SHP77 treated with DMSO at 0.1 percent for 48 hours (cell line): ENCODE measurements around the gene NXPE4.
"Not testable (repeated sequence)": the region's sequence is repeated elsewhere in the genome, so short reads cannot be mapped to it uniquely, and the experiment has no call there.

Experiments
- DNase-seq: peaks from one replicate; lab custom pipeline; 2025; lab: John Stamatoyannopoulos, UW

The NXPE4 gene

DNA sequence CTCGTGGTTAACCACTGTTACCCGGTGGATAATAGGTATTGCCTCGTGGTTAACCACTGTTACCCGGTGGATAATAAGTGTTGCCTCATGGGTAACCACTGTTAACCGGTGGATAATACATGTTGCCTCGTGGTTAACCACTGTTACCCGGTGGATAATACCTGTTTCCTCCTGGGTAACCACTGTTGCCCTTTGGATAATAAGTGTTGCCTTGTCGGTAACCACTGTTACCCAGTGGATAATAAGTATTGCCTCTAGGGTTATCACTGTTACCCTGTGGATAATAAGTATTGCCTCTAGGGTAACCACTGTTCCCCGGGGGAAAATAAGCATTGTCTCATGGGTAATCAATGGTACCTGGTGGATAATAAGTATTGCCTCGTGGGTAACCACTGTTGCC is 15.0 kb upstream of the NXPE4 start:
- no peak for DNase-seq

DNA sequence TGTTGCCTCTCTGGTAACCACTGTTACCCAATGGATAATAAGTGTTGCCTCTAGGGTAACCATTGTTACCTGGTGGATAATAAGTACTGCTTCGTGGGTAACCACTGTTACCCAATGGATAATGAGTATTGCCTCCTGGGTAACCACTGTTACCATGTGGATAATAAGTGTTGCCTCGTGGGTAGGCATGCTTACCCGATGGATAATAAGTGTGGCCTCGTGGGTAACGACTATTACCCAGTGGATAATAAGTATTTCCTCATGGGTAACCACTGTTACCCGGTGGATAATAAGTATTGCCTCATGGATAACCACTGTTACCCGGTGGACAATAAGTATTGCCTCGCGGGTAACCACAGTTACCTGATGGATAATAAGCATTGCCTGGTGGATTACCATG is 13.8 kb upstream of the NXPE4 start:
- DNase-seq = no peak

DNA sequence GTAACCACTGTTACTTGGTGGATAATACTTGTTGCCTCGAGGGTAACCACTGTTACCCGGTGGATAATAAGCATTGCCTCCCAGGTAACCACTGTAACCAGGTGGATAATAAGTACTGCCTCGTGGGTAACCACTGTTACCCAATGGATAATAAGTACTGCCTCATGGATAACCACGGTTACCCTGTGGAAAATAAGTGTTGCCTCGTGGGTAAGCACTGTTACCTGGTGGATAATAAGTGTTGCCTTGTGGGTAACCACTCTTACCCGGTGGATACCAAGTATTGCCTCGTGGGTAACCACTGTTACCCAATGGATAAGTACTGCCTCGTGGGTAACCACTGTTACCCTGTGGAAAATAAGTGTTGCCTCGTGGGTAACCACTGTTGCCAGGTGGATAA is 13.0 kb upstream of the NXPE4 start:
- DNase-seq = not testable (repeated sequence)

GRCh38 chr11:114607753-114608459 is 12.3 kb upstream of the NXPE4 start:
- DNase-seq = no peak

GRCh38 chr11:114606802-114607075 is 11.2 kb upstream of the NXPE4 start:
- DNase-seq = not testable (repeated sequence)

DNA sequence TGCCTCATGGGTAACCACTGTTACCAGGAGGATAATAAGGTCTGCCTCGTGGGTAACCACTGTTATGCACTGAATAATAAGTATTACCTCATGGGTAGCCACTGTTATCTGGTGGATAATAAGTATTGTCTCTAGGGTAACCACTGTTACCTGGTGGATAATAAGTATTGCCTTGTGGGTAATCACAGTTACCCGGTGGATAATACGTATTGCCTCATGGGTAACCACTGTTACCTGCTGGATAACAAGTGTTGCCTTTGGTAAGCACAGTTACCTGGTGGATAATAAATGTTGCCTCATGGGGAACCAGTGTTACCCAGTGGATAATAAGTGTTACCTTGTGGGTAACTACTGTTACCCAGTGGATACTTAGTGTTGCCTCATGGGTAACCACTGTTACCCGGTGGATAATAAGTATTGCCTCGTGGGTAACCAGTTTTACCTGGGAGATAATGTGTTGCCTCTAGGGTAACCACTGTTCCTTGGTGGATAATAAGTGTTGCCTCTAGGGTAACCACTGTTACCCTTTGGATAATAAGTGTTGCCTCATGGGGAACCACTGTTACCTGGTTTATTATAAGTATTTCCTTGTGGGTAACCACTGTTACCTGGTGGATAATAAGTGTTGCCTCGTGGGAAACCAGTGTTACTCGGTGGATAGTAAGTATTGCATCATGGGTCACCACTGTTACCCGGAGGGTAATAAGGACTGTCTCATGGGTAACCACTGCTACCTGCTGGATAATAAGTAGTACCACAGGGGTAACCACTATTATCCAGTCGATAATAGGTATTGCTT is 10.6 kb upstream of the NXPE4 start:
- no peak for DNase-seq

- DNase-seq = no peak
These were observed 9.8 kb upstream of the NXPE4 start for GRCh38 chr11:114605370-114605769.

DNA sequence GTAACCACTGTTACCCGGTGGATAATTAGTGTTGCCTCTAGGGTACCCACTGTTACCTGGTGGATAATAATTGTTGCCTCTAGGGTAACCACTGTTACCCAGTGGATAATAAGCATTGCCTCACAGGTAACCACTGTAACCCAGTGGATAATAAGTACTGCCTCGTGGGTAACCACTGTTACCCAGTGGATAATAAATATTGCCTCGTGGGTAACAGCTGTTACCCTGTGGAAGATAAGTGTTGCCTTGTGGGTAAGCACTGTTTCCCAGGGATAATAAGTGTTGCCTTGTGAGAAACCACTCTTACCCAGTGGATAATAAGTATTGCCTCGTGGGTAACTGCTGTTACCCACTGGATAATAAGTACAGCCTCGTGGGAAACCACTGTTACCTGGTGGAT is 9.3 kb upstream of the NXPE4 start:
- DNase-seq = no peak

GRCh38 chr11:114604179-114604813 is 8.7 kb upstream of the NXPE4 start:
- no peak for DNase-seq

DNA sequence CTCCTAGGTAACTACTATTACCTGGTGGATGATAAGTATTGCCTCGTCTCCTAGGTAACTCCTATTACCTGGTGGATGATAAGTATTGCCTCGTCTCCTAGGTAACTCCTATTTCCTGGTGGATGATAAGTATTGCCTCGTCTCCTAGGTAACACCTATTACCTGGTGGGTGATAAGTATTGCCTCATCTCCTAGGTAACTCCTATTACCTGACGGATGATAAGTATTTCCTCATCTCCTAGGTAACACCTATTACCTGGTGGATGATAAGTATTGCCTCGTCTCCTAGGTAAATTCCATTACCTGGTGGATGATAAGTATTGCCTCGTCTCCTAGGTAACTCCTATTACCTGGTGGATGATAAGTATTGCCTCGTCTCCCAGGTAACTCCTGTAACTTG is 7.6 kb upstream of the NXPE4 start:
- not testable (repeated sequence) for DNase-seq

DNA sequence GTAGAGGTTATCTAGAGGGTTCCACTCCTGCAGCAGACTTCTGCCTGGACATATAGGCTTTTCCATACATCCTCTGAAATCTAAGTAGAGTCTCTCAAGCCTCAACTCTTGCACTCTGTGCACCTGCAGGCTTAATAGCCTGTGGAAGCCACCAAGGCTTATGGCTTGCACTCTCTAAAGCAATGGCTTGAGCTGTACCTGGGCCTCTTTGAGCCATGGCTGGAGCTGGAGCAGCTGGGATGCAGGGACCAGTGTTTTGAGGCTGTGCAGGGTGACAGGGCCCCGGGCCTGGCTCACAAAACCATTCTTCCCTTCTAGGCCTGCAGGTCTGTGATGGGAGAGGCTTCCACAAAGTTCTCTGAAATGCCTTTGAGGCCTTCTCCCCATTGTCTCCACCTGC is 2.9 kb upstream of the NXPE4 start:
- DNase-seq = no peak

DNA sequence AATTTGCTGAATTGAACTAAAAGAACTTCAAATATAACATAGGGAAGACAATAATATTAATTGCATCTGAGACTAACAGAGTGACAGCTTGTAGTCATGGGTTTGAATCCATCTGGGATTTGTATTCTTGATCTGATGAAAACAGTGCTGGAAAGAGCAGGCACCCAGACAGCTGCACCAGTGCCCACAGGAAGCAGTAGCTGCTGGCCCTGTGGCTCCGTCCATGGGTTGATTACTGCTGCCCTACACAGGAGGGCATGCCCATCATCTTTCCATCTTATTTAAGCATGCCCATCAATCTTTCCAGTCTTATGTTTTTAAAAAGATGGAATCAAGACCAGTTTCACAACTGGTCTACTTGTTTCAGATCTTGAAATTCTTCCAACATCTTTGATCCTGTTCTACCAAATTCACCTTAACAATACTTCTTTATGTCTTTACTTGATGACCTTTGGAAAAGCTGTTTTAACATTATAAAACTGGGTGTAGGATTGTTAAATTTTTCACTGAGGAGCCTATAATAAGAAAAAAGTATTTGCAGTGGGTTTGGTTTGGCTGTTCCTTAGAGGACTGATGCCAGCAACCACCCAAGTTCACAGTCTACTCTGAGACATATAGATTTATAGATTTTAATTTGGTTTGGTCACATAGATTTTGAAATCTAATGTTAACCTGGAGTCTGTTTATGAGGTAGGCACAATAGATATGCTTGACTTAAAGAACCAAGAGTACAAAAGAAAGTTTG is 761 bp upstream of the NXPE4 start:
- DNase-seq = no peak

DNA sequence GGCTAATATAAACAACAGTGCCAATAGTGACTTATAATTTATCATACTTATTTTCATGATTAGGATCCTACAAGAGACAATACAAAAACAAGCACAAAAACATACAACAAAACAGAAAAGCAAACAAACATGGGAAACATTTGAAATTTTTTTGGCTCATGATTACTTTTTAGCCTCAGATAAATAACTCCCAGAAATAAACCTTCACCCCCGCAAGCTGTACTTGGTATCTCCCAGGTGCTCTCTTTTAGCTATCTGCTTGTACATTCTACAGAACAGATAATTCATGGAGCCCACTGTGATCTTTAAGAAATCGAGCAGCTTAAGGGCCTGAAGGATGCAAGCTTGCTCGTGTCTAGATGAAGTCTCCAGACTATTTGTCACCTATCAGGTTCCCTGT is 883 bp downstream of the NXPE4 start:
- DNase-seq = no peak

- no peak for DNase-seq
These were observed 8.1 kb downstream of the NXPE4 start for GRCh38 chr11:114587398-114587953.

DNA sequence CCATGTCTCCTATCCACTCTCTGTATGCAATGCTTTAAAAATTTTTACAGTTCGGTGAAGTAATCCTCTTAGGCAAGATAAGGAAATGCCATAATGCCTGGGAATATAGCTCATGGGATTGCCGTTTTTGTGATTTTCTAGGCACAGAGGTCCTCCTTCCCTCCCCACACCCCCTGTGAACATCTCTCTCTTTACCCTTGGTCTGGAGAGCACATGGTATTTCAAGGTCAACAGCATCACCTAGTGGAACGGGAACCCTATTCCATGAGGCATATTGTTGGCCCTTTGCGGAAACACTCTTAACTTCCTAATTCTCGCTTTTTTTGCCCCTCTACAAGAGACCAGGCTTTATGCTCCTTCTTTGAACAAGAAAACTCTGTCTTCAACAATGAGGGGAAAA is 8.8 kb downstream of the NXPE4 start:
- no peak for DNase-seq

- DNase-seq = no peak
These were observed 23.9 kb downstream of the NXPE4 start for GRCh38 chr11:114571712-114572111.

DNA sequence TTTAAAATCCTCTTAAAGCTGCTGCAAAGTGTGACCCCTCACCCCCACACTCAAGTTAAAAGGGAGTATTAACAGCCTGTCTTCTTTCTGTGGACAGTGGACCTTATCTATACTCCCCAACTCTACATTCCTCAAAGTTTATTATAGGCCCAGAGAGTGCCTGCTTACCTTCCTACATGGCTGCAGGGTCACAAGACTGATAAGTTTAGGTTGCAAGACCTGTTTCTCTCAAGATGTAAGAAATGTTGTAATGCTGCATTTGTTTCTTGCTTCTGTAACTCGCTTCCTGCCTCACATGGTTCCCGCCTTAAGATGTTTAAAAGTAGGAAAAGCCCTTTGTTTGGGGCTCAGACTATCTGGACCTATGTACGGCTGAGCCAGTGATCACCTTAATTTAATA is 25.8 kb downstream of the NXPE4 start:
- no peak for DNase-seq

DNA sequence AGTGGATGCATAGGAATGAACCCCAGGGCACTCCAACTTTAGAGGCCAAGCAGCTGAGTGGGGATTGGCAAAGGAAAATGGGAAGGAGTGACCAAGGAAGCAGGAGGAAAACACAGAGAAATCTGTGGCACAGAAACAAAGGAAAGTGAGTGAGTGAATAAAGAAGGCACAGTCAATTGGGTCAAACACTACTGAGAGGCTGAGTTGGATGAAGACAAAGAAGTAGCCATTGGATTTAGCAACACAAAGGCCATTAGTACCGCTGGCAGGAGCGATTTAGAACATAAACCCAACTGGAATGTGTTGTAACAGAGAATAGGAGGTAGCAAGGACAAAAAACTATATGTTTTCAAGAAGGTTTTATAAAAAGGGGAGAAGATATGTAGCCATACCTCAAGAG is 29.3 kb downstream of the NXPE4 start:
- DNase-seq = no peak

DNA sequence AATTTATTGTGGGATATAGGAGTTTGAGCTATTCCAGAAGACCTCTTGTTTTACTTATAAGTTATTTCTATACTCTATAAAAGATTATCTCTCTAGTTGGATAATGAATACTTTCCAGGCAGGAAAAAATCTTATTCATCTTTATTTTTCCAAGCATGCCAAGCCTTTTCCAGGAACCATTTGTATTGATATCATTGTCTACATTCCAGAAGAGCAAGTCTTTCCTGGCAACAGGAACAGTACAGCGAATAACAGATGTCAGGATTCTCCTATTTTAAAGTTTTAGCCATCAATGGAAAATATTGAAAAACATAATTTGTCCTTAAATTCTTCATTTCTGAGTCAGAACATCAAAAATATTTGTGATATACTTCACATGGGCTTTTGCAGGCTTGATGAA is 30.8 kb downstream of the NXPE4 start:
- no peak for DNase-seq

DNA sequence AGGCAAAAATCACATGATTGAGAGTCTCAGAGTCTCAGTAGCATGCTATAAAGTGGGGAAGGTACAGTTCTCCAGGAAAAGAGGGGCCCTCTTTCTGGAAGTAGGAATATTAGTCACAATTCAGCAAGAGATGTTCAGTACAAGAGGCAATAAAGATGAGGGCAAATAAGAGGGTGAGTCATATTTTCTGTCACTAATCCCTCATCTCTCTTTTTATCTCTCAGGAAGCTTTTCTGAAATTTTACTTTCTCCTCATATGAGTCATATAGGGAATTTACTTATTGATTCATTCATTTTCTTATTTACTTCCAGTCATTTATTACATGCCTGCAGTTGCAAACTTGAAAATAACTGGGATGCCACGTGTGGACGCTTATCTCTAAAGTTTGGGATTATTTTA is 32.5 kb downstream of the NXPE4 start:
- DNase-seq = no peak

DNA sequence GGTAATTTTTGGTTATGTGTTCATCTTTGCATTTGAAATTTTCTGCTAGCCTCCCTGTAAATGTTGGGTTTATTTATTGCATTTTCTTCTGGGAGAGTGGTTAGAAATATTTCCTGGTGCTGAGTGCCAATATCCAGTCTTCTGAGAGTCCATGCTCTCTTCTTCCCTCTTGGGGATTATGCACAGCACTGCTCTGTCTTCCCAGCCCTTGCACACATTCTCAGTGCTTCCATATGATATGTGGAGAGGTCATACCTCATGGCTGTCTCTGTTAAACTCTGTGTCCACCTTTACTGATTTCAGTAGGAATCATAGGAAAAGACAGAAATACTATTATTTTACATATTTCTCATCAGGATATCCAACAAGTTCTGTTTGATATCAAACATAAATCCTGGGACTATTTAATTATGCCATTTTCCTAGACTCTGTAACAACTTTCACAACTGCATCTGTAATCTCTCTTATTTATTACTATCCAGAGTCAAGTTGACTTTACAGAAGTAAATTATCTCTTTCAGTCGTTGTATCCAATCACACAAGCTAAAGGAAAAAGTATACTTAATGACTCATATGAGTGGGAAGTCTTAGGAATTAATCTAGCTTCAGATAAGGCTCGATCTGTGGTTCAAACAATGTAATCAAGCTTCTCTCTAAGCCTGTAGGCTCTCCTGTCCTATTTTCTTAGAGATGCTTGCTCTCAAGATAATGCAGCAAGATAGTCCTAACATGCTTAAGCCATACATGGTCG is 33.2 kb downstream of the NXPE4 start:
- no peak for DNase-seq
